Measurements from ENCODE around the gene CCSER1. TPM values are rescaled to one million over a fixed set of nuclear protein-coding genes. Genes with fewer than 3 reads are reported as not detected.

Gene CCSER1
- total RNA-seq, 1 donor from 2014 or later = 18.1 TPM

DNA sequence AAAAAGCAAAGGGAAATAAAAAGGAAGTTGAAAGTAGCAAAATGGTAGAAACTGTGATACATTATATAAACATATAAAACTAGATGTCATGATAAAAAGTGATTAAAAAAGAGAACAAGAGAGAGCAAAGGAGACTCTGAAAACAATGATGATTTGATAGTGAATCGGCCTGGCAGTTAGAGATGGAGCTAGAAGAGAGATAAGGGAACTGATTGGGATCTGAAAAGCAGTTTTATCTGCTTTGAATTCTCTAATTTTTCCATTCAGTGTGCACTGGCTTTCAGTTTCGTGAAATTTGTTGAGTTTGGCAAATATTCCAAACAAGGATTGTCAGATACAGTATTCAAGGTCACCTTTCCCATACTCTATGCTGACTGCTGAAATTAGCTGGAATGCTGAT, 21.9 kb upstream of the CCSER1 start:
- DNase-seq (ENCODE audit: extremely low spot score, unreplicated experiment) = no peak
- TF ChIP-seq, protein P1, sequence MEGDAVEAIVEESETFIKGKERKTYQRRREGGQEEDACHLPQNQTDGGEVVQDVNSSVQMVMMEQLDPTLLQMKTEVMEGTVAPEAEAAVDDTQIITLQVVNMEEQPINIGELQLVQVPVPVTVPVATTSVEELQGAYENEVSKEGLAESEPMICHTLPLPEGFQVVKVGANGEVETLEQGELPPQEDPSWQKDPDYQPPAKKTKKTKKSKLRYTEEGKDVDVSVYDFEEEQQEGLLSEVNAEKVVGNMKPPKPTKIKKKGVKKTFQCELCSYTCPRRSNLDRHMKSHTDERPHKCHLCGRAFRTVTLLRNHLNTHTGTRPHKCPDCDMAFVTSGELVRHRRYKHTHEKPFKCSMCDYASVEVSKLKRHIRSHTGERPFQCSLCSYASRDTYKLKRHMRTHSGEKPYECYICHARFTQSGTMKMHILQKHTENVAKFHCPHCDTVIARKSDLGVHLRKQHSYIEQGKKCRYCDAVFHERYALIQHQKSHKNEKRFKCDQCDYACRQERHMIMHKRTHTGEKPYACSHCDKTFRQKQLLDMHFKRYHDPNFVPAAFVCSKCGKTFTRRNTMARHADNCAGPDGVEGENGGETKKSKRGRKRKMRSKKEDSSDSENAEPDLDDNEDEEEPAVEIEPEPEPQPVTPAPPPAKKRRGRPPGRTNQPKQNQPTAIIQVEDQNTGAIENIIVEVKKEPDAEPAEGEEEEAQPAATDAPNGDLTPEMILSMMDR (conservative IDR thresholded peaks at IDR 0.05) = no peak
- H3K27ac Mint-ChIP-seq = no peak overlapping the region
- H3K36me3 Mint-ChIP-seq = no peaks in the 10 kb centered on the region
- H3K9me3 Mint-ChIP-seq = no peaks in the 10 kb centered on the region
- H3K4me3 Mint-ChIP-seq = no peak overlapping the region
- H3K4me1 Mint-ChIP-seq (ENCODE audit: unreplicated experiment) = no peaks in the 10 kb centered on the region
- peaks cover 3% of the 10 kb centered on the region for H3K27me3 Mint-ChIP-seq

DNA sequence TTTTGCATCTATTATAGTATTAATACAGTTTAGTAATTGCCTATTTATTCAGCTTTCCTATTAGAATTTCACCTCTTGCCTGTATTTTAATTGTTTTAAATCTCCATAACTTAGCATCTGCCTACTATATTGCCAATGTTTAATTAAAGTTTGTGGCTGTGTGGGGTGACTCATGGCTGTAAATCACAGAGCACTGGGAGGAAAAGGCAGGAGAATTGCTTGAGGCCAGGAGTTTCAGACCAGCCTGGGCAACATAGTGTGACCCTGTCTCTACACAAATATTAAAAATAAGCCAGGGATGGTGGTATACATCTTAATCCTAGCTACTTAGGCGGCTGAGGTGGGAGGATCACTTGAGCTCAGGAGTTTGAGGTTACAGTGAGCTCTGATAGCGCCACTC, 14.5 kb upstream of the CCSER1 start:
- Mint-ChIP-seq H3K4me1 (ENCODE audit: unreplicated experiment) (no peaks in the 10 kb centered on the region), H3K36me3 (no peaks in the 10 kb centered on the region), H3K27me3 (no peaks in the 10 kb centered on the region), H3K4me3 (no peak overlapping the region), H3K9me3 (no peaks in the 10 kb centered on the region), H3K27ac (no peak overlapping the region)
- TF ChIP-seq, protein P1 (conservative IDR thresholded peaks at IDR 0.05) = no peak
- no peak for DNase-seq (ENCODE audit: extremely low spot score, unreplicated experiment)

- Mint-ChIP-seq H3K36me3 (no peaks in the 10 kb centered on the region), H3K9me3 (no peaks in the 10 kb centered on the region), H3K27ac (no peak overlapping the region), H3K4me1 (ENCODE audit: unreplicated experiment) (no peaks in the 10 kb centered on the region), H3K27me3 (no peaks in the 10 kb centered on the region), H3K4me3 (no peak overlapping the region)
- DNase-seq (ENCODE audit: extremely low spot score, unreplicated experiment) = no peak
- TF ChIP-seq, protein P1 (conservative IDR thresholded peaks at IDR 0.05) = no peak
These were observed 13.2 kb upstream of the CCSER1 start for GRCh38 chr4:90113881-90114457.

GRCh38 chr4:90118527-90119195, 8.5 kb upstream of the CCSER1 start:
- H3K27me3 Mint-ChIP-seq = no peaks in the 10 kb centered on the region
- H3K27ac Mint-ChIP-seq = no peak overlapping the region
- no peak overlapping the region for H3K4me3 Mint-ChIP-seq
- H3K36me3 Mint-ChIP-seq = no peaks in the 10 kb centered on the region
- TF ChIP-seq, protein P1 (conservative IDR thresholded peaks at IDR 0.05) = no peak
- H3K9me3 Mint-ChIP-seq = no peaks in the 10 kb centered on the region
- no peak for DNase-seq (ENCODE audit: extremely low spot score, unreplicated experiment)
- no peaks in the 10 kb centered on the region for H3K4me1 Mint-ChIP-seq (ENCODE audit: unreplicated experiment)

DNA sequence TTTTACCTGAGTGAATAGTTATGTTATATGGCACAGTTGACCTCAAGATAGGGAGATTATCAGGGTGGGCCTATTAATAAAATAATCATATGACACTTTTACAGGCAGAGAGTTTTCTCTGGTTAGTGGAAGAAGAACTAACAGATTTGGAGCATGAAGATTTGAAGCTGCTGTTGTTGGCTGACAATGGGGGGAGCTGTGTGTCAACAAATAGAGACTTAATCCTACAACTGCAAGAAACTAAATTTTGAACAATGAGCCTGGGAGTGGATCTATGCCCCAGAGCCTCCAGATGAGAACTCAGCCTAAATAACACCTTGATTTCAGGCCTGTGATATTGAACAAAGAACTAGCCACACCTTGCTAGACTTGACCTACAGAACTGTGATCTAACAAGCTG, 7.2 kb upstream of the CCSER1 start:
- Mint-ChIP-seq H3K4me1 (ENCODE audit: unreplicated experiment) (no peaks in the 10 kb centered on the region), H3K36me3 (no peaks in the 10 kb centered on the region), H3K9me3 (no peaks in the 10 kb centered on the region), H3K27me3 (no peaks in the 10 kb centered on the region), H3K27ac (no peak overlapping the region), H3K4me3 (no peak overlapping the region)
- TF ChIP-seq, protein P1 (conservative IDR thresholded peaks at IDR 0.05) = no peak
- DNase-seq (ENCODE audit: extremely low spot score, unreplicated experiment) = no peak
